Progenitor cell of endocrine pancreas (in vitro differentiated cells): ENCODE results near the gene GABRD. TPM values are rescaled to one million over a fixed set of nuclear protein-coding genes. Genes with fewer than 3 reads are reported as not detected.

Source experiments
- DNase-seq: peaks from one replicate; pipeline ENCODE4 v3.0.0; 2021; ENCODE audit warnings: low spot score; ENCODE audit not compliant: unreplicated experiment
- H3K27ac Mint-ChIP-seq: 2 replicates; pipeline ENCODE4 v1.8.0; 2021; ENCODE audit warnings: mild to moderate bottlenecking, moderate library complexity, mixed read lengths
- H3K27me3 Mint-ChIP-seq: 2 replicates; pipeline ENCODE4 v1.8.0; 2021; ENCODE audit warnings: mixed read lengths
- H3K36me3 Mint-ChIP-seq: 2 replicates; pipeline ENCODE4 v1.8.0; 2022; ENCODE audit warnings: mixed read lengths; ENCODE audit not compliant: insufficient read depth
- H3K4me1 Mint-ChIP-seq: 2 replicates; pipeline ENCODE4 v1.8.0; 2021; ENCODE audit warnings: low read depth, mixed read lengths
- H3K4me3 Mint-ChIP-seq: 2 replicates; pipeline ENCODE4 v1.8.0; 2021; ENCODE audit warnings: low read depth, mild to moderate bottlenecking, moderate library complexity, mixed read lengths
- H3K9me3 Mint-ChIP-seq: 2 replicates; pipeline ENCODE4 v1.8.0; 2021; ENCODE audit warnings: low read depth, mixed read lengths
- CTCF ChIP-seq: fragments of 200-600 bp; sonication (generic); IDR thresholded peaks from one replicate; pipeline ENCODE4 v1.5.0; 2021; ENCODE audit warnings: antibody characterized with exemption, mild to moderate bottlenecking; ENCODE audit not compliant: unreplicated experiment
- total RNA-seq: library from RNA; stranded (reverse); gene quantifications from 2 replicates; pipeline ENCODE4 v1.2.1, GENCODE V29; 2021

The GABRD gene
- total RNA-seq, 1 donor from 2014 or later, result not detected

- Mint-ChIP-seq H3K27ac (no peak overlapping the region), H3K27me3 (no peaks in the 10 kb centered on the region), H3K36me3 (peaks cover 47% of the 10 kb centered on the region), H3K9me3 (peaks cover 16% of the 10 kb centered on the region), H3K4me1 (no peaks in the 10 kb centered on the region), H3K4me3 (no peak overlapping the region)
- TF ChIP-seq CTCF, result no peak
- no peak for DNase-seq
These were observed 48.2 kb downstream of the GABRD start for GRCh38 chr1:2067393-2067792.

GRCh38 chr1:2067981-2068380 lies 48.8 kb downstream of the GABRD start:
- Mint-ChIP-seq H3K36me3 (peaks cover 44% of the 10 kb centered on the region), H3K9me3 (peaks cover 16% of the 10 kb centered on the region), H3K27ac (no peak overlapping the region), H3K4me3 (no peak overlapping the region), H3K4me1 (no peaks in the 10 kb centered on the region), H3K27me3 (no peaks in the 10 kb centered on the region)
- DNase-seq, result no peak
- TF ChIP-seq CTCF, result no peak

- Mint-ChIP-seq H3K9me3 (peaks cover 15% of the 10 kb centered on the region), H3K27ac (no peak overlapping the region), H3K36me3 (peaks cover 35% of the 10 kb centered on the region), H3K4me3 (no peak overlapping the region), H3K27me3 (no peaks in the 10 kb centered on the region), H3K4me1 (no peaks in the 10 kb centered on the region)
- no peak for DNase-seq
- TF ChIP-seq CTCF, result no peak
These were observed 49.8 kb downstream of the GABRD start for GRCh38 chr1:2068951-2069350.

GRCh38 chr1:2070016-2070415 lies 50.9 kb downstream of the GABRD start:
- DNase-seq, result no peak
- H3K36me3 Mint-ChIP-seq, result peaks cover 26% of the 10 kb centered on the region
- no peak for TF ChIP-seq CTCF

GRCh38 chr1:2070800-2071530 lies 51.8 kb downstream of the GABRD start:
- Mint-ChIP-seq H3K9me3 (peaks cover 1% of the 10 kb centered on the region), H3K27ac (no peak overlapping the region), H3K27me3 (no peaks in the 10 kb centered on the region), H3K36me3 (peaks cover 24% of the 10 kb centered on the region), H3K4me1 (no peaks in the 10 kb centered on the region), H3K4me3 (no peak overlapping the region)
- no peak for TF ChIP-seq CTCF
- no peak for DNase-seq

More at GRCh38 chr1:2070016-2070415, 50.9 kb downstream of the GABRD start:
- Mint-ChIP-seq H3K4me3 (no peak overlapping the region), H3K9me3 (peaks cover 6% of the 10 kb centered on the region), H3K27me3 (no peaks in the 10 kb centered on the region), H3K4me1 (no peaks in the 10 kb centered on the region), H3K27ac (no peak overlapping the region)
